Amniotic stem cell (primary cell): ENCODE measurements around the gene PTPRG.

Experiments
- DNase-seq: peaks from one replicate; lab custom pipeline; 2025; lab: John Stamatoyannopoulos, UW

The PTPRG gene

DNA sequence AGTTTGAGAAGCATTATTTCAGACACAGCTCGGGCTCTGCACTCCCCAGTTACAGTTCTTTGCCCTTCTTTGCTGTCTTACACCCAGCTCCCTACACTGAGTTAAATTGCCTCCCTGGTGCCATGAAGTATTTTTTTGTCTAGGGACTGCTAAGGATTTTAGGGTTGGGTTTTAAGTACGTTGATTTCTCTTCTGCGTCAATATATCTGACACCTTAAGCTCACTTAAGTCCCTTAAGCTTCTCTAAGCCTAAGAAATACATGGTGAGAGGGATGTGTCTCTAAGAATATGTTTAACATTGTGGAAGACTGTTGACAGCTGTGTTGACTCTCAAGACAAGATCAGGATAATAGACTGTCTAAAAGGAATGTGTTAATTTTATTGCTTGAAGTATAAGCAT lies 400.5 kb downstream of the PTPRG start:
- DNase-seq: no peak

DNA sequence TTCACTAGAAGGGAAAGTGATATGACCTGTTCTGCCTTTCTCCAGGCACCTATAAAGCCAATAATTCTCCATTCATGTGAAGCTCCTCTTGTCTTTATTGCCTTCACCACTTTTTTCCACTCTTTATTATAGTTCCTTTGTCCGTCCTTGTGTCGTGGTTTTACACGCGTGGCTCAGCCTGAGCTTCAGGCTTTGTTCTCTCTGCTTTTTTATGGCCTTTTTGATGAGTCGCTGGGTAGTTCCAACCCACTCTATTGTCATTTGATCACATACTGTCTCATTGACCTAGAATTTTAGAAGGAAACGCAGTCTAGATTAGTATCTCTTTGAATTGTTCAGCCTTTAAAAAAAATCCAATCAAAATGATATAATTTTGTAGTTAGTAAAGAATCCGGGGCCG lies 403.2 kb downstream of the PTPRG start:
- no peak for DNase-seq

DNA sequence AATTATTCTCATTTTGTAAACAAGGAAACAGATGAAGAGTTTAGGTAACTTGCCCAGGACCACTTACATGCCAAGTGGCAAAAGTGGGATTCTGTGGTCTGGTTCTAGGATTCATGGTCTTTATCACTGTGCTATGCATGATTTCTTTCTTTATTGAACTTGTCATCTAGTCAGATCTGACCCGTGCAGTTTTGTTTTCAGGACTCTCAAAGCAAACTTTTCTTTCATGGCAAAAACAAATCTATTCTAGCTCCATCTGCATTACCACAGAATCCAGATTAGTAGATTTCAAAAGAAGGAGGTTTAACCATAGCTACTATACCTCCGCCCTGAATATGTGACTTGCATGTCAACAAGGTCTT lies 404.4 kb downstream of the PTPRG start:
- no peak for DNase-seq

- no peak for DNase-seq
Observed at GRCh38 chr3:61966200-61966599, 404.8 kb downstream of the PTPRG start.

DNA sequence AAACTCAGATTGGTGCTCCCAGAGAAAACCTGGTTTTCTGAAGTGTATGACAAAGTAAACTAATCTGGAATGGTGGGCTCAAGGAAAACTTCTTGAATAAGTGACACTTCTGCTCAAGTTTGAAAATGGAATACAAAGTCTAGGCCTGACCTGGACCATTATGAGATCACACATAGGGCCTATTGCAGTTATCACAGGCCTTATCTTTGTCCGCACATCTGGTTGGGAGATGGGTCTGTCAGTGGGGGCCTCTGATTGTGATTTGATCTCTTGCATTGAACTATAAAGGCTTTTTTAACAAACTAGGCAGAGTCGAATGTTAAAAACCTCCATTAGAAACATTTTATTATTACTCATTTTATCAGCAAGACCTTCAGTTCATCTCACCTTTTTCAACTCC lies 405.6 kb downstream of the PTPRG start:
- no peak for DNase-seq

DNA sequence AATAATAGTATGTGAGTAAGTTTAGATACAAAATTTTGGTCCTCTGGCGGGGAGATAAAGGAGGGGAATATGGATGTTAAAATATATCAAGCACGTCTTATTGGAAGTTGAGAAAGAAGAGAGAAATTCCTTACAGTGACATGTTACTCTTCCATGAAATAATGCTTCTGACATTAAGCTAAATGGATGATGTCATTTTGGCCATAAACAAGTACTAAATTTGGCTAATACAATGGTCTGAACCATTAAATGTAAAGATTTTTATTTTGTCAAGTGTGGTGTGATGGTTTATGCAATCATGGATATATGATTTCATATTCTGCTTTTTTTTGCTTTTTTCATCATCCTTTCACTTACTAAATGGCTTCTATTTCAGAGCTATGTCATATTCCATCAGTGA lies 406.6 kb downstream of the PTPRG start:
- DNase-seq: no peak

- DNase-seq: no peak
Observed at GRCh38 chr3:61974662-61975061, 413.3 kb downstream of the PTPRG start.

DNA sequence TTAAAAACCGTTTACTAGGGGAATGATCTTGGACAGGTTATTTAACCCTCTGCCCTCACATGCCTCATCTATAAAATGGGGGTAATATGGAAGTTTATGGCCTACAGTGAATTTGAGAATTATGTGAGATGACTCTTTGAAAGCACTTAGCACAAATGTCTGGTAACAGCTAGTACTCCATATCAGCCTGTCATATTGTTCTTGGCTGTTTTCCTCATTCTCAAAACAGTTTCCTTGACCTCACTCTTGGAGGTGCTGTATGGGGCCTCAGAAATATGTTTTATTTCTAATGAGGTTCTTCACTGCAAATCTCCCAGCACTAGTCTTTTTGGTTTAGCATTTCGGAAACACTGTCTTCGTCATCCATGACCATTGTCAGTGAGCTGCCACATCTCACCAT lies 413.8 kb downstream of the PTPRG start:
- no peak for DNase-seq

DNA sequence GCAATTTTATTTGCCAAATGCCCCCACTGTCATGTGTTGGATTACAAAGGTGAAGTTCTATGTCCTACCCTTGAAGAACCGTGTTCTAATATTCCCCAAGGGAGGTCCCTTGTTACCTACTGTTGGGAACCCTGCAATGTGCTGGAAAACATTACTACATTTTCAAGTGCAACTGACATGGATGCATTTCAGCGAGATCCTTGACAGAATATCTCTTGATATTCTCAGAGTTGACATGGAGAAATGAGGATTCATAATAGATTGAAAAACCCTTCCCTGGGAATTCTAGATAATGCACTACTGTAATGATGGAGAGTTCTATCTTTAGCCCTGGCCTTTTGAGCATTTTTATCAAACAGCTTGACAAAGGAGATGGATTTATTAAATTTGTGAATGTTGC lies 414.6 kb downstream of the PTPRG start:
- no peak for DNase-seq

DNA sequence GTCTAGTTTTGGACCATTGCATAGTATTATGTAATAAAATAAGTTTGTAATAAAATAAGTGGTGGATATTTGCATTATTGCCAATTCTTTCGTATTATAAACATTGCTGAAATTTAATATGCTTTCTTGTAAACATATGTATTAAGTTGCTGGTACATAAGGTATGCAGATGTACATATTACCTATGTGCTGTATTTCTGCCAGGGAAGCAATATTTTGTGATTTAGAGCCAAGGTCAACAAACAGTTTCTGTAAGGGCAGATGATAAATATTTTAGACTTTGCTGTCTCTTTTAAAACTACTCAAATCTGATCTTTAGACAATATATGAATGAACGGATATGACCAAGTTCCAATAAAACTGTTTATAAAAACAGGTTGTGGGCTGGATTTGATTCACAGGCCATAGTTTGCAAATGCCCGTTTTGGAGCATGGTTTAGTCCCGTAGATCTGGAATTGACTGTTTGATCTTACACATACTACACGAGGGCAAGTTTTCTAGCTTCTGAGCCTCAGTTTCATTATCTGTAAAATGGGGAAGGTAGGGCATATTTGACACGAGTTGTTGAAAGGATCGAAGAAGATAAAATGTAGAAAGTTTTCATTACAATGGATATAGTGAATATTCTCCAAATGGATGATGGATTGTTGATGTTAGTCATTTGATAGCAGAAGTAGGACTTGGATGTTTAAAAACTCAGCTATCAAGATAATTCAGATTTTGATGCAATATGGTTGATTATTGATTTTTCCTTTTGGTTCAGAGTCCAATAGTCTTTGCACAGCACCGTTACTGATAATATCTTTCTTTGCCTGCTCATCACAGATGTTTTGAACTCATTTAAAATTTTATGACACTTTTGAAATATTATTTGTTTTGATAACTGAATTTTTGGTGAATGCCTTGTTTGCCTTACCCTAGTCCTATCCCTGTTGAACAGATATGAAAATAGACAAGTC lies 417.4 kb downstream of the PTPRG start:
- DNase-seq: no peak

GRCh38 chr3:61979638-61980037 lies 418.3 kb downstream of the PTPRG start:
- no peak for DNase-seq

- DNase-seq: no peak
Observed at GRCh38 chr3:61980041-61980440, 418.7 kb downstream of the PTPRG start.

GRCh38 chr3:61981060-61981459 lies 419.7 kb downstream of the PTPRG start:
- no peak for DNase-seq

DNA sequence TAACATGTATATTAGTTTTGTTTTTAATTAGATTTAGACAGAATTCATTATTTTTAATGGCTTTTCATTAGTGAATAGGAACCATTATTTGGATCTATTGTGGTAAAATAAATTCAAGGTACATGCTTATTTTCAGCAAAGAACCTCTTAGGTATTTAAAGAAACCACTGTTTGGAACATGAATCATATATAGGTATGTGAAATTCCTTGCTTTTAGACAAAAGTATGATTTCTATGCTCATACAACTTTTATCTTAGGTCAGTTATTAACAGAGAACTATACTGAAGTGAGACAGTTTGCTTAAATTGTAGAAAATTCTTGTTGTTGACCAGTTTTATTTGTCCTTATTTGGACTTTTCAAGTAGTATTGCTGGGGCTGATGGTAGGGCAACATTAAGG lies 422.1 kb downstream of the PTPRG start:
- no peak for DNase-seq

- DNase-seq: no peak
Observed at GRCh38 chr3:61985020-61985419, 423.6 kb downstream of the PTPRG start.

DNA sequence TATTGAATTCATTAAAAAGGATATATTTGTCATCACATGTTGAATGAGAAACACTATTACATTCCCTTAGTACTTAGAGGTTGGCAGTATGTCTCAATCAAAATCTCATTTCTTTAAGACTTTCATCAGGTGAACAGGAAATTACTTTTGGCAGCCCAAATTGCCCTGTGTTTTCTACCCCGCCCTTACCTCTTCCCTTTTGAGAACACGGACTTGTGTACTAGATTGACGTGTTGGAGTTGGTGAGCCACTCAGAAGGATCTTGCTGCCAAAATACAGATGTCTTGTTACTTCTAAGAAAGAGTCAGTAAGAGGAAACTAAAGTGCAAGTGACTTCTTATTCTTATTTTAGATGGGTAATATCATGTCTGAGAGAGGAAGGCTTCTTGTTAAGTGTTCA lies 425.1 kb downstream of the PTPRG start:
- no peak for DNase-seq

DNA sequence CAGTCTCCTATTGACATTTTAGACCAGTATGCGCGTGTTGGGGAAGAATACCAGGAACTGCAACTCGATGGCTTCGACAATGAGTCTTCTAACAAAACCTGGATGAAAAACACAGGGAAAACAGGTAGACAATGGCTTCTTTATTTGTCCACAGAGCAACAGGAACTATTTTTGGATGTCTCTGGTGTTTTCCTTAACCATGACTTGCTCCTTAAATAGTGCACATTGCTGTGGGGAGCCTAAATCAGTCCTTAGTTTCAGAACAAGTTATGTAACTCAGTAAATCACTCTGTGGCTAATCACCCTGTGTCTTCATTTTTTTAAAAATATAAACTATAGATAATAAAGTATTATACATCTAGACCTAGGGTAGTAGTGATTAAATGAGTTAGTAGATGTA lies 428.3 kb downstream of the PTPRG start:
- DNase-seq: no peak

- DNase-seq: no peak
Observed at GRCh38 chr3:61990327-61991027, 429.1 kb downstream of the PTPRG start.

GRCh38 chr3:61991706-61992105 lies 430.3 kb downstream of the PTPRG start:
- no peak for DNase-seq

- no peak for DNase-seq
Observed at GRCh38 chr3:61996366-61996765, 435.0 kb downstream of the PTPRG start.

- DNase-seq: no peak
Observed at GRCh38 chr3:61997101-61997500, 435.7 kb downstream of the PTPRG start.

GRCh38 chr3:62003835-62004234 lies 442.5 kb downstream of the PTPRG start:
- no peak for DNase-seq

DNA sequence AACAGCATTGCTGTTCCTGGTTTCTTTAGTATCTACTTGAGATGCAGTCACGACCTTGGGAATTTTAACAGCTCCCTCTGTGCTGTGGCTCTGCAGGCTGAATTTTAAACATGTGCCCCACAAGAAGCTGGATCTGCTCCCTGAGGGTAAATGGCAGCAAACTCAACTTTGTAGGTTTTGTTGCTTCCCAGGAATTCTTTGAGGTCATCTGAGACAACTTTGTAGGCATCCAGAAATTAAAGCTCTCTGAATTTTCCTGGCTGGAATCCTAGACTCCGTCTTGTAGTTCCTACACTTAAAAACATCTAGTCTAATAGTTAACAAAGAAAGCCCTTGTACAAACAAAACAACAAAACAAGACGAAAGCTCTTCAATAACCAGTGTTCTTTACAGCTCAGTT lies 445.7 kb downstream of the PTPRG start:
- no peak for DNase-seq

- DNase-seq: no peak
Observed at GRCh38 chr3:62010989-62011388, 449.6 kb downstream of the PTPRG start.
